ENCODE measurements around the gene TSPEAR. TPM values are rescaled to one million over a fixed set of nuclear protein-coding genes. Genes with fewer than 3 reads are reported as not detected.

The TSPEAR gene
- total and polyA plus RNA-seq, 2 of the 13 experiments (the other 11 are each of a cell fraction or from before 2014, with no cell fraction given), result 0.07 to 0.32 TPM

GRCh38 chr21:44748621-44749020, 37.2 kb upstream of the TSPEAR start:
- Histone ChIP-seq H3K36me3 (replicated peaks in 1 of 2; ENCODE audit: control insufficient read depth in 1 of 2, insufficient read depth in 2 of 2, low read length in 2 of 2) (no peaks in the 10 kb centered on the region), H3K4me2 (ENCODE audit: low read depth, low read length) (no peak overlapping the region), H3K79me2 (ENCODE audit: insufficient read depth, low read length) (no peaks in the 10 kb centered on the region), H3K9ac (ENCODE audit: insufficient read depth, low read depth, low read length) (no peak overlapping the region), H3K27me3 (ENCODE audit: control insufficient read depth in 1 of 2, insufficient read depth in 2 of 2, low read length in 2 of 2) (peaks cover 11 to 60% of the 10 kb centered on the region in 2 experiments; a peak in 4 of 5 replicates), H3K9me3 (ENCODE audit: low read length) (no peaks in the 10 kb centered on the region), H3K27ac (ENCODE audit: extremely low read length, insufficient read depth, low read length) (no peak overlapping the region), H2AFZ (ENCODE audit: low read length) (no peak overlapping the region), H3K4me3 (replicated peaks in 1 of 3; ENCODE audit: insufficient read depth in 1 of 3, low read depth in 2 of 3, low read length in 3 of 3) (no peak overlapping the region), H4K20me1 (ENCODE audit: insufficient read depth, low read length) (no peaks in the 10 kb centered on the region), H3K4me1 (ENCODE audit: insufficient read depth, low read length) (no peaks in the 10 kb centered on the region)
- POLR2A ChIA-PET, result no interaction called here
- no TSS peak for BruUV-seq (replicated peaks)
- intact Hi-C loops (cut with micrococcal nuclease; ENCODE audit: unreplicated experiment) (no loop called here), in situ Hi-C loops (cut with HindIII; ENCODE audit: extremely low pct_ligation_motif_present, low pct_unique_long_range_greater_than_20kb) (no loop called here)
- CTCF ChIA-PET (ENCODE audit: low intra/inter-chr PET ratio, low total read pairs), result no interaction called here
- ATAC-seq, result no peak
- WGBS (ENCODE audit: low lambda C conversion rate), result 66% methylated on average over 5 of the region's 16 CpGs
- no peak for DNase-seq (ENCODE audit: low spot score)
- FAIRE-seq, result no peak
- TF ChIP-seq NFKB2 (CRISPR knock-in tag; IDR thresholded peaks at IDR 0.05; ENCODE audit: borderline replicate concordance) (no peak), ZHX1 (CRISPR knock-in tag; IDR thresholded peaks at IDR 0.05; ENCODE audit: low read depth) (no peak), ATRX (CRISPR knock-in tag; IDR thresholded peaks at IDR 0.05; ENCODE audit: borderline replicate concordance) (no peak), U2AF1 (optimal IDR thresholded peaks at IDR 0.05; ENCODE audit: low read depth, low read length) (no peak), ZHX2 (IDR thresholded peaks at IDR 0.05; ENCODE audit: low read depth) (no peak), ZHX2 (CRISPR knock-in tag; IDR thresholded peaks at IDR 0.05; ENCODE audit: borderline replicate concordance) (no peak), PLRG1 (conservative IDR thresholded peaks at IDR 0.05) (no peak), KDM3A (CRISPR knock-in tag; IDR thresholded peaks at IDR 0.05; ENCODE audit: low read depth) (no peak), GABPB1 (CRISPR knock-in tag; IDR thresholded peaks at IDR 0.05) (no peak), PRDM10 (CRISPR knock-in tag; IDR thresholded peaks at IDR 0.05; ENCODE audit: low read depth) (no peak), ZSCAN22 (CRISPR knock-in tag; IDR thresholded peaks at IDR 0.05) (no peak), NBN (conservative IDR thresholded peaks at IDR 0.05) (no peak), IRX3 (CRISPR knock-in tag; IDR thresholded peaks at IDR 0.05; ENCODE audit: borderline replicate concordance, low read depth) (no peak), ZNF564 (CRISPR knock-in tag; IDR thresholded peaks at IDR 0.05) (no peak)
